HCT116 (cell line): ENCODE data around the gene IQCH. TPM values are rescaled to one million over a fixed set of nuclear protein-coding genes. Genes with fewer than 3 reads are reported as not detected.

Experiments used
- ATAC-seq: fragments of 200-7000 bp; cut with Tn5 transposase; 2 replicates; pipeline ENCODE4 v1.9.1; 2020; ENCODE audit warnings: mild to moderate bottlenecking, moderate library complexity
- BruUV-seq: library from RNA; stranded (reverse); fragments of 400-500 nt; replicated peaks from 2 replicates; lab custom pipeline; 2021; lab: Mats Ljungman, UMichigan
- CTCF ChIA-PET: fragments of 300-600 bp; sonication (Branson Sonifier 250); formaldehyde crosslinking; loops from one replicate; lab custom pipeline; 2021; ENCODE audit warnings: antibody characterized with exemption; lab: Charles Lee
- POLR2A ChIA-PET: fragments of 300-600, 350-600 bp; sonication (Branson Sonifier 250); formaldehyde crosslinking; loops from one replicate; lab custom pipeline; 2021; ENCODE audit warnings: antibody characterized with exemption; lab: Charles Lee
- RAD21 ChIA-PET, 2 experiments: fragments of 300-600 bp; sonication (Branson Sonifier 250); formaldehyde crosslinking; loops; one replicate each; lab custom pipeline; 2023; ENCODE audit warnings: low total read pairs in 2 of 2; ENCODE audit not compliant: uncharacterized antibody in 2 of 2, unreplicated experiment in 2 of 2, low non-redundant PET in 1 of 2; lab: Charles Lee
- DNase-seq: peaks from one replicate; pipeline ENCODE4 v3.0.0-alpha.2; 2010; ENCODE audit warnings: low read depth, low spot score
- H2AFZ ChIP-seq: fragments of 200-600 bp; shearing (Covaris generic), sonication (generic); 2 replicates; pipeline ENCODE4 v1.6.1; 2017; ENCODE audit warnings: low read depth, mixed run types, mixed read lengths, antibody characterized with exemption, low read length; ENCODE audit not compliant: poor library complexity, severe bottlenecking
- H3K27ac ChIP-seq: 2 replicates; pipeline ENCODE4 v1.5.1; 2012; ENCODE audit warnings: low read depth, low read length
- H3K27me3 ChIP-seq: fragments of 200-600 bp; sonication (generic); 2 replicates; pipeline ENCODE4 v1.6.1; 2016; ENCODE audit warnings: mixed run types, low read length, mixed read lengths; ENCODE audit not compliant: insufficient read depth
- H3K36me3 ChIP-seq, 2 experiments: fragments of 200-500 bp in 1 of 2; fragments of 200-600 bp in 1 of 2; sonication (Bioruptor generic) in 1 of 2; sonication (generic) in 1 of 2; 2 replicates each; pipeline versions ENCODE4 v1.5.1 to v1.6.1; 2014 to 2016; ENCODE audit warnings: low read length in 2 of 2, inconsistent platforms in 1 of 2, mixed read lengths in 1 of 2, mixed run types in 1 of 2; ENCODE audit not compliant: insufficient read depth in 2 of 2, control insufficient read depth in 1 of 2
- H3K4me1 ChIP-seq, 2 experiments: fragments of 200-600 bp in 1 of 2; sonication (generic) in 1 of 2; 2 replicates each; pipeline versions ENCODE4 v1.5.1 to v1.6.1; 2012 to 2017; ENCODE audit warnings: low read length in 2 of 2, inconsistent platforms in 1 of 2, mild to moderate bottlenecking in 1 of 2, mixed read lengths in 1 of 2, mixed run types in 1 of 2, moderate library complexity in 1 of 2; ENCODE audit not compliant: insufficient read depth in 2 of 2, control insufficient read depth in 1 of 2
- H3K4me2 ChIP-seq: fragments of 200-600 bp; sonication (generic); 2 replicates; pipeline ENCODE4 v1.6.1; 2017; ENCODE audit warnings: mixed run types, low read length, mixed read lengths
- H3K4me3 ChIP-seq, 2 experiments: fragments of 200-600 bp in 1 of 2; sonication (generic) in 1 of 2; replicated peaks in 1 of 2; 2 replicates each; pipeline ENCODE4 v1.5.1; 2011 to 2016; ENCODE audit warnings: low read length in 2 of 2, control low read depth in 1 of 2, low read depth in 1 of 2, mild to moderate bottlenecking in 1 of 2, mixed read lengths in 1 of 2, mixed run types in 1 of 2
- H3K79me2 ChIP-seq: fragments of 200-600 bp; sonication (generic); 2 replicates; pipeline ENCODE4 v1.6.1; 2017; ENCODE audit warnings: mild to moderate bottlenecking, mixed run types, low read length, moderate library complexity, mixed read lengths; ENCODE audit not compliant: insufficient read depth
- H3K9ac ChIP-seq: fragments of 200-600 bp; sonication (generic); 2 replicates; pipeline ENCODE4 v1.6.1; 2016; ENCODE audit warnings: low read length, mixed read lengths
- H3K9me2 ChIP-seq: fragments of 200-600 bp; sonication (generic), shearing (Covaris generic); 2 replicates; pipeline ENCODE4 v1.6.1; 2017; ENCODE audit warnings: mixed run types, mild to moderate bottlenecking, moderate library complexity; ENCODE audit not compliant: insufficient read depth
- H3K9me3 ChIP-seq, 2 experiments: fragments of 200-500 bp in 1 of 2; fragments of 200-600 bp in 1 of 2; sonication (Bioruptor generic) in 1 of 2; sonication (generic) in 1 of 2; 2 replicates each; pipeline ENCODE4 v1.6.1; 2014 to 2017; ENCODE audit warnings: low read length in 2 of 2, mixed read lengths in 2 of 2, inconsistent platforms in 1 of 2, low read depth in 1 of 2, mild to moderate bottlenecking in 1 of 2, mixed run types in 1 of 2, moderate library complexity in 1 of 2; ENCODE audit not compliant: control insufficient read depth in 1 of 2, insufficient read depth in 1 of 2
- H4K20me1 ChIP-seq: fragments of 200-600 bp; sonication (generic), shearing (Covaris generic); 2 replicates; pipeline ENCODE4 v1.6.1; 2017; ENCODE audit warnings: mixed run types, mild to moderate bottlenecking, moderate library complexity; ENCODE audit not compliant: insufficient read depth
- ATF3 ChIP-seq: IDR thresholded peaks from 2 replicates; pipeline ENCODE4 v1.6.1; 2012
- CEBPB ChIP-seq: IDR thresholded peaks from 2 replicates; pipeline ENCODE4 v1.6.1; 2012; ENCODE audit warnings: low read depth
- EGR1 ChIP-seq: IDR thresholded peaks from 2 replicates; pipeline ENCODE4 v1.6.1; 2012; ENCODE audit warnings: low read depth
- ELF1 ChIP-seq: IDR thresholded peaks from 2 replicates; pipeline ENCODE4 v1.6.1; 2012; ENCODE audit warnings: low read depth, borderline replicate concordance
- EZH2phosphoT487 ChIP-seq: fragments of 200-600 bp; IDR thresholded peaks from 2 replicates; pipeline ENCODE4 v1.6.1; 2018; ENCODE audit warnings: antibody characterized with exemption, borderline replicate concordance
- FOSL1 ChIP-seq: IDR thresholded peaks from 2 replicates; pipeline ENCODE4 v1.6.1; 2012; ENCODE audit warnings: low read depth
- JUND ChIP-seq: IDR thresholded peaks from 2 replicates; pipeline ENCODE4 v1.6.1; 2012
- MAX ChIP-seq: IDR thresholded peaks from 2 replicates; pipeline ENCODE4 v1.6.1; 2012
- POLR2A ChIP-seq: IDR thresholded peaks from 2 replicates; pipeline ENCODE4 v1.7.0; 2011; ENCODE audit warnings: borderline replicate concordance; ENCODE audit not compliant: insufficient read depth, insufficient read length; ENCODE audit errors: extremely low read depth
- RAD21 ChIP-seq: IDR thresholded peaks from 2 replicates; pipeline ENCODE4 v1.6.1; 2012; ENCODE audit warnings: low read depth, mild to moderate bottlenecking
- REST ChIP-seq: IDR thresholded peaks from 2 replicates; pipeline ENCODE4 v1.6.1; 2012; ENCODE audit warnings: low read depth
- SIN3A ChIP-seq: IDR thresholded peaks from 2 replicates; pipeline ENCODE4 v1.6.1; 2012; ENCODE audit warnings: low read depth
- SP1 ChIP-seq: IDR thresholded peaks from 2 replicates; pipeline ENCODE4 v1.6.1; 2012; ENCODE audit warnings: low read depth
- SRF ChIP-seq: IDR thresholded peaks from 2 replicates; pipeline ENCODE4 v1.6.1; 2012; ENCODE audit warnings: low read depth
- YY1 ChIP-seq: IDR thresholded peaks from 2 replicates; pipeline ENCODE4 v1.6.1; 2011; ENCODE audit warnings: low read length, low read depth, moderate library complexity, mild to moderate bottlenecking; ENCODE audit not compliant: insufficient replicate concordance; ENCODE audit errors: extremely low read depth
- ZBTB33 ChIP-seq: IDR thresholded peaks from 2 replicates; pipeline ENCODE4 v1.6.1; 2011; ENCODE audit warnings: mild to moderate bottlenecking, low read length, moderate library complexity; ENCODE audit not compliant: insufficient replicate concordance; ENCODE audit errors: extremely low read depth
- ZFX ChIP-seq: fragments of 450-650 bp; IDR thresholded peaks from 2 replicates; pipeline ENCODE4 v1.6.1; 2017
- ZNF274 ChIP-seq: fragments of 200-500 bp; sonication (Bioruptor generic); IDR thresholded peaks from 2 replicates; pipeline ENCODE4 v1.6.1; 2014; ENCODE audit warnings: mild to moderate bottlenecking, low read depth, low read length, inconsistent platforms
- intact Hi-C: fragments of 100-400 bp; cut with micrococcal nuclease; formaldehyde crosslinking; loops from 2 replicates; pipeline ENCODE4 v1.10.0; 2022
- total RNA-seq: library from RNA; stranded (reverse); gene quantifications from one replicate; pipeline ENCODE4 v1.2.1, GENCODE V29; 2021; ENCODE audit not compliant: unreplicated experiment
- TF ChIP-seq, protein P1 (sequence below), 3 experiments: fragments of 200-600 bp in 1 of 3; sonication (generic) in 1 of 3; IDR thresholded peaks in 2 of 3; conservative IDR thresholded peaks in 1 of 3; 2 replicates each; pipeline ENCODE4 v1.5.1; 2012 to 2017; ENCODE audit warnings: low read depth in 2 of 3, low read length in 2 of 3, antibody characterized with exemption in 1 of 3, borderline replicate concordance in 1 of 3, control low read depth in 1 of 3, mild to moderate bottlenecking in 1 of 3, mixed read lengths in 1 of 3, mixed run types in 1 of 3, moderate library complexity in 1 of 3; ENCODE audit not compliant: insufficient read depth in 1 of 3

IQCH gene
- total RNA-seq, 1 experiment from 2014 or later: 4.6 TPM

DNA sequence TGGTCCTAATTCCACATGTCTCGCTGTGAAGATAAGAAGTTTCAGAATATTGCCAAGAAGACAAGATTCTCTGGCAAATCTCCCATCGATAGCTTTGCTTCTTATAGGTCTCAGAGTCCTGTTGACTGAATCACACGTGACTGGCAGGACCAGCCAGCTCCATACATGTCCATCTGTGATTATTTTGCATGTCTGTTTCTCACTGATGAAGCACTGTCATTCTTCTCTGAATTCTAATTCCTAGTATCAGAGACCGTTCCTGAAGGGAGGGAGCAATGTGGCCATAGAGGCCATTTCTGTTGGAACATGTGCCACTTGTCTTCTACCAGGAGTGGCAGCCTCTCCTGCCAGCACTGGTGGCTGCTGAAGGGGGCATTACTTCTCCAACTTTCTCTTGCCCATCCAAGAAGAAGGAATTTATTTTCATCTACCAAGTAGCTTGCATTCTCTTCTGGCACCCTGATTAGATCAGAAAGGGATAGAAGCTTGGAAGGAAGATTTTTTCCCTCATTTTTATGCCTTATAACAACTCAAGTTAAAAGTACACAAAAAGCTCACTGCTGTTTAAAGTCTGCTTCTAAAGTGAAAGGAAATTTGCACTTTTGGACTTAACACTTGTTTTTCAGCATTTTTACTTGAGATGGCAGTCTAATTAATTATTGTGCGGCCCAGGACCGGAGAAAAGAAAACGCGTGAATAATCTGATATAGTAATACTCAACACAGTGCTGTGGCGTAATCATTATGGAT lies 115.8 kb downstream of the IQCH start:
- POLR2A ChIA-PET: no interaction called here
- ATAC-seq: no peak

More for the DNA sequence above, 115.8 kb downstream of the IQCH start:
- H3K4me1 ChIP-seq: no peaks in the 10 kb centered on the region
- H3K4me2 ChIP-seq: no peak overlapping the region
- H3K9me2 ChIP-seq: no peaks in the 10 kb centered on the region
- H4K20me1 ChIP-seq: no peaks in the 10 kb centered on the region
- BruUV-seq: no TSS peak
- ChIA-PET RAD21 (no interaction called here), CTCF (no interaction called here)
- H3K79me2 ChIP-seq: no peaks in the 10 kb centered on the region
- intact Hi-C loops: no loop called here
- no peak overlapping the region for H2AFZ ChIP-seq
- DNase-seq: no peak
- H3K27ac ChIP-seq: no peak overlapping the region
- no peak overlapping the region for H3K9ac ChIP-seq
- no peaks in the 10 kb centered on the region for H3K36me3 ChIP-seq
- no peak overlapping the region for H3K4me3 ChIP-seq
- H3K9me3 ChIP-seq: no peaks in the 10 kb centered on the region
- TF ChIP-seq SRF: no peak
- TF ChIP-seq SP1: no peak
- TF ChIP-seq FOSL1: no peak
- TF ChIP-seq YY1: no peak
- TF ChIP-seq JUND: no peak
- TF ChIP-seq ZFX: no peak
- TF ChIP-seq REST: no peak
- TF ChIP-seq RAD21: no peak
- TF ChIP-seq ZNF274: no peak
- TF ChIP-seq ATF3: no peak
- no peak for TF ChIP-seq MAX
- TF ChIP-seq, protein P1, sequence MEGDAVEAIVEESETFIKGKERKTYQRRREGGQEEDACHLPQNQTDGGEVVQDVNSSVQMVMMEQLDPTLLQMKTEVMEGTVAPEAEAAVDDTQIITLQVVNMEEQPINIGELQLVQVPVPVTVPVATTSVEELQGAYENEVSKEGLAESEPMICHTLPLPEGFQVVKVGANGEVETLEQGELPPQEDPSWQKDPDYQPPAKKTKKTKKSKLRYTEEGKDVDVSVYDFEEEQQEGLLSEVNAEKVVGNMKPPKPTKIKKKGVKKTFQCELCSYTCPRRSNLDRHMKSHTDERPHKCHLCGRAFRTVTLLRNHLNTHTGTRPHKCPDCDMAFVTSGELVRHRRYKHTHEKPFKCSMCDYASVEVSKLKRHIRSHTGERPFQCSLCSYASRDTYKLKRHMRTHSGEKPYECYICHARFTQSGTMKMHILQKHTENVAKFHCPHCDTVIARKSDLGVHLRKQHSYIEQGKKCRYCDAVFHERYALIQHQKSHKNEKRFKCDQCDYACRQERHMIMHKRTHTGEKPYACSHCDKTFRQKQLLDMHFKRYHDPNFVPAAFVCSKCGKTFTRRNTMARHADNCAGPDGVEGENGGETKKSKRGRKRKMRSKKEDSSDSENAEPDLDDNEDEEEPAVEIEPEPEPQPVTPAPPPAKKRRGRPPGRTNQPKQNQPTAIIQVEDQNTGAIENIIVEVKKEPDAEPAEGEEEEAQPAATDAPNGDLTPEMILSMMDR (IDR thresholded peaks at IDR 0.05 in 2 of 3, conservative IDR thresholded peaks at IDR 0.05 in 1 of 3; ENCODE audit: borderline replicate concordance in 1 of 3, insufficient read depth in 1 of 3, low read depth in 2 of 3, low read length in 2 of 3): no peak
- no peak for TF ChIP-seq ELF1
- TF ChIP-seq SIN3A: no peak
- TF ChIP-seq EZH2phosphoT487: no peak
- TF ChIP-seq EGR1: no peak
- no peak for TF ChIP-seq ZBTB33
- TF ChIP-seq POLR2A: no peak
- no peak for TF ChIP-seq CEBPB
- TF ChIP-seq, all 23 proteins: peak for 0
- no peaks in the 10 kb centered on the region for H3K27me3 ChIP-seq
